ENCODE results near the gene SLC25A14.

- TF ChIP-seq CTCF (IDR thresholded peaks at IDR 0.05; ENCODE audit: low read length), result no peak
- no peak for TF ChIP-seq EZH2 (IDR thresholded peaks at IDR 0.05; ENCODE audit: borderline replicate concordance, low read length)
These were observed 79.5 kb downstream of the SLC25A14 start for GRCh38 chrX:130419263-130419662.
